HCT116 (cell line): Measurements from ENCODE around the gene KCNQ1OT1. TPM values are rescaled to one million over a fixed set of nuclear protein-coding genes. Genes with fewer than 3 reads are reported as not detected.

ENCODE experiments used
- ATAC-seq: fragments of 200-7000 bp; cut with Tn5 transposase; 2 replicates; pipeline ENCODE4 v1.9.1; 2020; ENCODE audit warnings: mild to moderate bottlenecking, moderate library complexity
- BruUV-seq: library from RNA; stranded (reverse); fragments of 400-500 nt; replicated peaks from 2 replicates; lab custom pipeline; 2021; lab: Mats Ljungman, UMichigan
- CTCF ChIA-PET: fragments of 300-600 bp; sonication (Branson Sonifier 250); formaldehyde crosslinking; loops from one replicate; lab custom pipeline; 2021; ENCODE audit warnings: antibody characterized with exemption; lab: Charles Lee
- POLR2A ChIA-PET: fragments of 300-600, 350-600 bp; sonication (Branson Sonifier 250); formaldehyde crosslinking; loops from one replicate; lab custom pipeline; 2021; ENCODE audit warnings: antibody characterized with exemption; lab: Charles Lee
- RAD21 ChIA-PET, 2 experiments: fragments of 300-600 bp; sonication (Branson Sonifier 250); formaldehyde crosslinking; loops; one replicate each; lab custom pipeline; 2023; ENCODE audit warnings: low total read pairs in 2 of 2; ENCODE audit not compliant: uncharacterized antibody in 2 of 2, unreplicated experiment in 2 of 2, low non-redundant PET in 1 of 2; lab: Charles Lee
- DNase-seq: peaks from one replicate; pipeline ENCODE4 v3.0.0-alpha.2; 2010; ENCODE audit warnings: low read depth, low spot score
- H2AFZ ChIP-seq: fragments of 200-600 bp; shearing (Covaris generic), sonication (generic); 2 replicates; pipeline ENCODE4 v1.6.1; 2017; ENCODE audit warnings: low read depth, mixed run types, mixed read lengths, antibody characterized with exemption, low read length; ENCODE audit not compliant: poor library complexity, severe bottlenecking
- H3K27ac ChIP-seq: 2 replicates; pipeline ENCODE4 v1.5.1; 2012; ENCODE audit warnings: low read depth, low read length
- H3K27me3 ChIP-seq: fragments of 200-600 bp; sonication (generic); 2 replicates; pipeline ENCODE4 v1.6.1; 2016; ENCODE audit warnings: mixed run types, low read length, mixed read lengths; ENCODE audit not compliant: insufficient read depth
- H3K36me3 ChIP-seq, 2 experiments: fragments of 200-500 bp in 1 of 2; fragments of 200-600 bp in 1 of 2; sonication (Bioruptor generic) in 1 of 2; sonication (generic) in 1 of 2; 2 replicates each; pipeline versions ENCODE4 v1.5.1 to v1.6.1; 2014 to 2016; ENCODE audit warnings: low read length in 2 of 2, inconsistent platforms in 1 of 2, mixed read lengths in 1 of 2, mixed run types in 1 of 2; ENCODE audit not compliant: insufficient read depth in 2 of 2, control insufficient read depth in 1 of 2
- H3K4me1 ChIP-seq, 2 experiments: fragments of 200-600 bp in 1 of 2; sonication (generic) in 1 of 2; 2 replicates each; pipeline versions ENCODE4 v1.5.1 to v1.6.1; 2012 to 2017; ENCODE audit warnings: low read length in 2 of 2, inconsistent platforms in 1 of 2, mild to moderate bottlenecking in 1 of 2, mixed read lengths in 1 of 2, mixed run types in 1 of 2, moderate library complexity in 1 of 2; ENCODE audit not compliant: insufficient read depth in 2 of 2, control insufficient read depth in 1 of 2
- H3K4me2 ChIP-seq: fragments of 200-600 bp; sonication (generic); 2 replicates; pipeline ENCODE4 v1.6.1; 2017; ENCODE audit warnings: mixed run types, low read length, mixed read lengths
- H3K4me3 ChIP-seq, 2 experiments: fragments of 200-600 bp in 1 of 2; sonication (generic) in 1 of 2; replicated peaks in 1 of 2; 2 replicates each; pipeline ENCODE4 v1.5.1; 2011 to 2016; ENCODE audit warnings: low read length in 2 of 2, control low read depth in 1 of 2, low read depth in 1 of 2, mild to moderate bottlenecking in 1 of 2, mixed read lengths in 1 of 2, mixed run types in 1 of 2
- H3K79me2 ChIP-seq: fragments of 200-600 bp; sonication (generic); 2 replicates; pipeline ENCODE4 v1.6.1; 2017; ENCODE audit warnings: mild to moderate bottlenecking, mixed run types, low read length, moderate library complexity, mixed read lengths; ENCODE audit not compliant: insufficient read depth
- H3K9ac ChIP-seq: fragments of 200-600 bp; sonication (generic); 2 replicates; pipeline ENCODE4 v1.6.1; 2016; ENCODE audit warnings: low read length, mixed read lengths
- H3K9me2 ChIP-seq: fragments of 200-600 bp; sonication (generic), shearing (Covaris generic); 2 replicates; pipeline ENCODE4 v1.6.1; 2017; ENCODE audit warnings: mixed run types, mild to moderate bottlenecking, moderate library complexity; ENCODE audit not compliant: insufficient read depth
- H3K9me3 ChIP-seq, 2 experiments: fragments of 200-500 bp in 1 of 2; fragments of 200-600 bp in 1 of 2; sonication (Bioruptor generic) in 1 of 2; sonication (generic) in 1 of 2; 2 replicates each; pipeline ENCODE4 v1.6.1; 2014 to 2017; ENCODE audit warnings: low read length in 2 of 2, mixed read lengths in 2 of 2, inconsistent platforms in 1 of 2, low read depth in 1 of 2, mild to moderate bottlenecking in 1 of 2, mixed run types in 1 of 2, moderate library complexity in 1 of 2; ENCODE audit not compliant: control insufficient read depth in 1 of 2, insufficient read depth in 1 of 2
- H4K20me1 ChIP-seq: fragments of 200-600 bp; sonication (generic), shearing (Covaris generic); 2 replicates; pipeline ENCODE4 v1.6.1; 2017; ENCODE audit warnings: mixed run types, mild to moderate bottlenecking, moderate library complexity; ENCODE audit not compliant: insufficient read depth
- CBX3 ChIP-seq: IDR thresholded peaks from 2 replicates; pipeline ENCODE4 v1.6.1; 2012; ENCODE audit warnings: low read depth
- CEBPB ChIP-seq: IDR thresholded peaks from 2 replicates; pipeline ENCODE4 v1.6.1; 2012; ENCODE audit warnings: low read depth
- POLR2AphosphoS5 ChIP-seq: IDR thresholded peaks from 2 replicates; pipeline ENCODE4 v1.6.1; 2011; ENCODE audit warnings: mild to moderate bottlenecking, low read depth, low read length, moderate library complexity
- RAD21 ChIP-seq: IDR thresholded peaks from 2 replicates; pipeline ENCODE4 v1.6.1; 2012; ENCODE audit warnings: low read depth, mild to moderate bottlenecking
- YY1 ChIP-seq: IDR thresholded peaks from 2 replicates; pipeline ENCODE4 v1.6.1; 2011; ENCODE audit warnings: low read length, low read depth, moderate library complexity, mild to moderate bottlenecking; ENCODE audit not compliant: insufficient replicate concordance; ENCODE audit errors: extremely low read depth
- ZNF274 ChIP-seq: fragments of 200-500 bp; sonication (Bioruptor generic); IDR thresholded peaks from 2 replicates; pipeline ENCODE4 v1.6.1; 2014; ENCODE audit warnings: mild to moderate bottlenecking, low read depth, low read length, inconsistent platforms
- intact Hi-C: fragments of 100-400 bp; cut with micrococcal nuclease; formaldehyde crosslinking; loops from 2 replicates; pipeline ENCODE4 v1.10.0; 2022
- total RNA-seq: library from RNA; stranded (reverse); gene quantifications from one replicate; pipeline ENCODE4 v1.2.1, GENCODE V29; 2021; ENCODE audit not compliant: unreplicated experiment
- TF ChIP-seq, protein P1 (sequence below): IDR thresholded peaks from 2 replicates; pipeline ENCODE4 v1.6.1; 2011; ENCODE audit warnings: mild to moderate bottlenecking, low read length, moderate library complexity; ENCODE audit not compliant: insufficient replicate concordance; ENCODE audit errors: extremely low read depth
- TF ChIP-seq, protein P2 (sequence below): IDR thresholded peaks from 2 replicates; pipeline ENCODE4 v1.6.1; 2012

The KCNQ1OT1 gene
- total RNA-seq, 1 experiment from 2014 or later: 1.1 TPM

DNA sequence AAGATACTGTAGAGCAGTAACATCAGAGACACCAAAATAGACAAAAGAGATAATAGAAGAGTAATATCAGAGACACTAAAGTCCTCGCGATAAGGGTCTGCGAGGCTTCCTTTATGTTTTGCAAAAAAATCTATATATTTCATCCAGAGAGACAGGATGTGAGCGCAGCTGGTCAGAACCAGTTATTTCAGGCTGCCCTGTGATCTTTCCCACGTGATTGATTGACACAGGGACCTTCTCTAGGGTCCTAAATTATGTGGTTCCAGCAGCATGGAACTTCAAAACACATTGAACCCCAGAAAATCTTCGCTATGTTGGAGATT lies 136.9 kb downstream of the KCNQ1OT1 start (continued):
- TF ChIP-seq, protein P1, sequence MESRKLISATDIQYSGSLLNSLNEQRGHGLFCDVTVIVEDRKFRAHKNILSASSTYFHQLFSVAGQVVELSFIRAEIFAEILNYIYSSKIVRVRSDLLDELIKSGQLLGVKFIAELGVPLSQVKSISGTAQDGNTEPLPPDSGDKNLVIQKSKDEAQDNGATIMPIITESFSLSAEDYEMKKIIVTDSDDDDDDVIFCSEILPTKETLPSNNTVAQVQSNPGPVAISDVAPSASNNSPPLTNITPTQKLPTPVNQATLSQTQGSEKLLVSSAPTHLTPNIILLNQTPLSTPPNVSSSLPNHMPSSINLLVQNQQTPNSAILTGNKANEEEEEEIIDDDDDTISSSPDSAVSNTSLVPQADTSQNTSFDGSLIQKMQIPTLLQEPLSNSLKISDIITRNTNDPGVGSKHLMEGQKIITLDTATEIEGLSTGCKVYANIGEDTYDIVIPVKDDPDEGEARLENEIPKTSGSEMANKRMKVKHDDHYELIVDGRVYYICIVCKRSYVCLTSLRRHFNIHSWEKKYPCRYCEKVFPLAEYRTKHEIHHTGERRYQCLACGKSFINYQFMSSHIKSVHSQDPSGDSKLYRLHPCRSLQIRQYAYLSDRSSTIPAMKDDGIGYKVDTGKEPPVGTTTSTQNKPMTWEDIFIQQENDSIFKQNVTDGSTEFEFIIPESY: no peak

DNA sequence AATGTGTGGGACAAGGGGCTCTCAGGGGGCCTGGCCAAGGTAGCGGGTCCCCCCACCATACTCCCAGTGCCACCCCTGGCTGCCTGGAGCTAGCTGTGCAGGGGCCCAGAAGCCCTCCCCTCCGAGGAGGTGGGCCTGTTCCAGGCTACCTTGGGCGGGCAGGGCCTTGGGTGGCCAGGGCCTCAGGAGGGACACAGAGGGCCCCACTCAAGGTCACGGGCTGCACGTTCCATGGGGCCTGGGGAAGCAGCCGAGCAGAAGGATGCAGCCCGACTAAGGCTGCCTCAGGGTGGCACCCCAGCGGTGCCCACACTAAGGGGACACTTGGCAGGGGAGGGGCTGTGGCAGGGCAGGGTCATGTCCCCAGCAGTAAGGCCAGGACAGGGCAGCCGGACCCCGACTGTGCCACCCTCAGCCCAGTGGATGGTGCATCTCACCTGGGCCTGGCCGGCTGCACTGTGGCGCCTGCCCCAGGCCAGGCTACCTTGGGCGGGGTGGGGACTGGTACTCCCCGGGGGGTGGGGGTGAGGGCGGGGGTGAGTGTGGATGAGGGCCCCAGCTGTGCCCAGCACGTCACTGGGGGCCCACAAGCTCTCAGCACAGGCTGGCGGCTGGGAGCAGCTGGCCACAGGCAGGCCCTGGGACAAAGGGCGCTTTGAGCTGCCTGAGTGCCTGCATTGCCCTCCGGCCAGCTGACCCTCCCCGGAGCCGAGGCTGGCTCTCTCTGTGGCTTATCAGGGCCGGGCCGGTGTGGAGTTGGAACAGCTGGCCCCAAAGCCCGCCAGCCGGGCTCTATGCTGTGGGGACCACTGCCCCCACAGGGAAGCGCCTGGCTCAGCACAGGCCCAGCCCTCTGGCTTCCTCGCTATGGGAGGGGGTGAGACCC lies 137.9 kb downstream of the KCNQ1OT1 start:
- H3K4me1 ChIP-seq: no peaks in the 10 kb centered on the region; a peak in 1 of 4 replicates
- H3K27me3 ChIP-seq: no peaks in the 10 kb centered on the region
- no peaks in the 10 kb centered on the region for H3K9me3 ChIP-seq
- TF ChIP-seq POLR2AphosphoS5 (no peak), CBX3 (no peak), YY1 (no peak), CEBPB (no peak), RAD21 (no peak), ZNF274 (no peak)
- TF ChIP-seq, protein P2, sequence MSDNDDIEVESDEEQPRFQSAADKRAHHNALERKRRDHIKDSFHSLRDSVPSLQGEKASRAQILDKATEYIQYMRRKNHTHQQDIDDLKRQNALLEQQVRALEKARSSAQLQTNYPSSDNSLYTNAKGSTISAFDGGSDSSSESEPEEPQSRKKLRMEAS: no peak
- H3K9me2 ChIP-seq: no peaks in the 10 kb centered on the region
- DNase-seq (no peak), ATAC-seq (no peak)
- H2AFZ ChIP-seq: no peak overlapping the region
- H3K36me3 ChIP-seq: no peaks in the 10 kb centered on the region
- no TSS peak for BruUV-seq
- H3K4me3 ChIP-seq: no peak overlapping the region
- ChIA-PET POLR2A (no interaction called here), RAD21 (no interaction called here), CTCF (no interaction called here)
- no peak overlapping the region for H3K27ac ChIP-seq
- no peaks in the 10 kb centered on the region for H4K20me1 ChIP-seq
- H3K79me2 ChIP-seq: no peaks in the 10 kb centered on the region
- no peak overlapping the region for H3K9ac ChIP-seq
- intact Hi-C loops: no loop called here
- no peak overlapping the region for H3K4me2 ChIP-seq
